Measurements from ENCODE around the gene GP1BB.
A peak's percentile ranks its signal among the peaks of the same experiment; 100 is the strongest.

The GP1BB gene

GRCh38 chr22:19680911-19681862 is 42.2 kb upstream of the GP1BB start:
- no peak overlapping the region for H3K4me3 ChIP-seq (ENCODE audit: insufficient read depth, low read depth, low read length)
- H3K27ac ChIP-seq (ENCODE audit: insufficient read depth, low read depth, low read length, poor library complexity, severe bottlenecking), result no peak overlapping the region
- no peaks in the 10 kb centered on the region for H3K36me3 ChIP-seq (ENCODE audit: control insufficient read depth, insufficient read depth, low read length)
- peaks cover 7% of the 10 kb centered on the region for H3K4me1 ChIP-seq (ENCODE audit: control insufficient read depth, insufficient read depth, low read length)
- H3K27me3 ChIP-seq (ENCODE audit: control insufficient read depth, insufficient read depth, low read length, poor library complexity, severe bottlenecking), result no peaks in the 10 kb centered on the region
- no peaks in the 10 kb centered on the region for H3K9me3 ChIP-seq (ENCODE audit: control insufficient read depth, low read length)
- 89 to 90% methylated on average over 10 to 11 of the region's 11 CpGs for WGBS, 2 experiments

GRCh38 chr22:19681863-19682245 is 41.5 kb upstream of the GP1BB start:
- WGBS, 2 experiments, result 92 to 94% methylated on average over 6 of the region's 6 CpGs
- no peak overlapping the region for H3K4me3 ChIP-seq (ENCODE audit: insufficient read depth, low read depth, low read length)
- H3K36me3 ChIP-seq (ENCODE audit: control insufficient read depth, insufficient read depth, low read length), result no peaks in the 10 kb centered on the region
- no peaks in the 10 kb centered on the region for H3K27me3 ChIP-seq (ENCODE audit: control insufficient read depth, insufficient read depth, low read length, poor library complexity, severe bottlenecking)
- peaks cover 7% of the 10 kb centered on the region for H3K4me1 ChIP-seq (ENCODE audit: control insufficient read depth, insufficient read depth, low read length)
- H3K9me3 ChIP-seq (ENCODE audit: control insufficient read depth, low read length), result no peaks in the 10 kb centered on the region
- no peak overlapping the region for H3K27ac ChIP-seq (ENCODE audit: insufficient read depth, low read depth, low read length, poor library complexity, severe bottlenecking)

GRCh38 chr22:19686946-19687345 is 36.4 kb upstream of the GP1BB start:
- H3K9me3 ChIP-seq (ENCODE audit: control insufficient read depth, low read length), result no peaks in the 10 kb centered on the region
- no peaks in the 10 kb centered on the region for H3K27me3 ChIP-seq (ENCODE audit: control insufficient read depth, insufficient read depth, low read length, poor library complexity, severe bottlenecking)
- H3K4me3 ChIP-seq (ENCODE audit: insufficient read depth, low read depth, low read length), result no peak overlapping the region
- no peak overlapping the region for H3K27ac ChIP-seq (ENCODE audit: insufficient read depth, low read depth, low read length, poor library complexity, severe bottlenecking)
- H3K4me1 ChIP-seq (ENCODE audit: control insufficient read depth, insufficient read depth, low read length), result peaks cover 8% of the 10 kb centered on the region
- WGBS, 2 experiments, result 92 to 95% methylated on average over 7 of the region's 7 CpGs
- no peaks in the 10 kb centered on the region for H3K36me3 ChIP-seq (ENCODE audit: control insufficient read depth, insufficient read depth, low read length)

- no peaks in the 10 kb centered on the region for H3K27me3 ChIP-seq (ENCODE audit: control insufficient read depth, insufficient read depth, low read length, poor library complexity, severe bottlenecking)
- no peak overlapping the region for H3K4me3 ChIP-seq (ENCODE audit: insufficient read depth, low read depth, low read length)
- no peaks in the 10 kb centered on the region for H3K9me3 ChIP-seq (ENCODE audit: control insufficient read depth, low read length)
- no peak overlapping the region for H3K27ac ChIP-seq (ENCODE audit: insufficient read depth, low read depth, low read length, poor library complexity, severe bottlenecking)
- peaks cover 8% of the 10 kb centered on the region for H3K4me1 ChIP-seq (ENCODE audit: control insufficient read depth, insufficient read depth, low read length)
- WGBS, 2 experiments, result 79 to 82% methylated on average over 22 of the region's 22 CpGs
- no peaks in the 10 kb centered on the region for H3K36me3 ChIP-seq (ENCODE audit: control insufficient read depth, insufficient read depth, low read length)
These were observed 35.6 kb upstream of the GP1BB start for GRCh38 chr22:19687561-19688300.

- Histone ChIP-seq H3K4me3 (ENCODE audit: insufficient read depth, low read depth, low read length) (no peak overlapping the region), H3K27ac (ENCODE audit: insufficient read depth, low read depth, low read length, poor library complexity, severe bottlenecking) (no peak overlapping the region), H3K4me1 (ENCODE audit: control insufficient read depth, insufficient read depth, low read length) (peaks cover 8% of the 10 kb centered on the region), H3K27me3 (ENCODE audit: control insufficient read depth, insufficient read depth, low read length, poor library complexity, severe bottlenecking) (no peaks in the 10 kb centered on the region), H3K36me3 (ENCODE audit: control insufficient read depth, insufficient read depth, low read length) (no peaks in the 10 kb centered on the region), H3K9me3 (ENCODE audit: control insufficient read depth, low read length) (no peaks in the 10 kb centered on the region)
- 92 to 94% methylated on average over 21 of the region's 21 CpGs for WGBS, 2 experiments
These were observed 34.7 kb upstream of the GP1BB start for GRCh38 chr22:19688301-19689290.

- no peaks in the 10 kb centered on the region for H3K27me3 ChIP-seq (ENCODE audit: control insufficient read depth, insufficient read depth, low read length, poor library complexity, severe bottlenecking)
- H3K36me3 ChIP-seq (ENCODE audit: control insufficient read depth, insufficient read depth, low read length), result no peaks in the 10 kb centered on the region
- H3K4me3 ChIP-seq (ENCODE audit: insufficient read depth, low read depth, low read length), result no peak overlapping the region
- H3K27ac ChIP-seq (ENCODE audit: insufficient read depth, low read depth, low read length, poor library complexity, severe bottlenecking), result no peak overlapping the region
- H3K4me1 ChIP-seq (ENCODE audit: control insufficient read depth, insufficient read depth, low read length), result peaks cover 8% of the 10 kb centered on the region
- 92 to 94% methylated on average over 15 of the region's 15 CpGs for WGBS, 2 experiments
- no peaks in the 10 kb centered on the region for H3K9me3 ChIP-seq (ENCODE audit: control insufficient read depth, low read length)
These were observed 33.9 kb upstream of the GP1BB start for GRCh38 chr22:19689408-19689807.

GRCh38 chr22:19691007-19691720 is 32.2 kb upstream of the GP1BB start:
- Histone ChIP-seq H3K9me3 (ENCODE audit: control insufficient read depth, low read length) (no peaks in the 10 kb centered on the region), H3K36me3 (ENCODE audit: control insufficient read depth, insufficient read depth, low read length) (no peaks in the 10 kb centered on the region), H3K4me1 (ENCODE audit: control insufficient read depth, insufficient read depth, low read length) (peaks cover 8% of the 10 kb centered on the region), H3K27ac (ENCODE audit: insufficient read depth, low read depth, low read length, poor library complexity, severe bottlenecking) (no peak overlapping the region), H3K27me3 (ENCODE audit: control insufficient read depth, insufficient read depth, low read length, poor library complexity, severe bottlenecking) (no peaks in the 10 kb centered on the region), H3K4me3 (ENCODE audit: insufficient read depth, low read depth, low read length) (no peak overlapping the region)
- WGBS, 2 experiments, result 75 to 83% methylated on average over 7 to 9 of the region's 9 CpGs

GRCh38 chr22:19691721-19692341 is 31.5 kb upstream of the GP1BB start:
- no peaks in the 10 kb centered on the region for H3K36me3 ChIP-seq (ENCODE audit: control insufficient read depth, insufficient read depth, low read length)
- no peaks in the 10 kb centered on the region for H3K9me3 ChIP-seq (ENCODE audit: control insufficient read depth, low read length)
- WGBS, 2 experiments, result 31 to 32% methylated on average over 19 of the region's 19 CpGs
- peak overlapping the region; percentile 61 for H3K27ac ChIP-seq (ENCODE audit: insufficient read depth, low read depth, low read length, poor library complexity, severe bottlenecking)
- peaks cover 8% of the 10 kb centered on the region for H3K4me1 ChIP-seq (ENCODE audit: control insufficient read depth, insufficient read depth, low read length)
- no peak overlapping the region for H3K4me3 ChIP-seq (ENCODE audit: insufficient read depth, low read depth, low read length)
- no peaks in the 10 kb centered on the region for H3K27me3 ChIP-seq (ENCODE audit: control insufficient read depth, insufficient read depth, low read length, poor library complexity, severe bottlenecking)

GRCh38 chr22:19693581-19693980 is 29.8 kb upstream of the GP1BB start:
- Histone ChIP-seq H3K36me3 (ENCODE audit: control insufficient read depth, insufficient read depth, low read length) (no peaks in the 10 kb centered on the region), H3K4me1 (ENCODE audit: control insufficient read depth, insufficient read depth, low read length) (peaks cover 8% of the 10 kb centered on the region), H3K9me3 (ENCODE audit: control insufficient read depth, low read length) (no peaks in the 10 kb centered on the region), H3K27ac (ENCODE audit: insufficient read depth, low read depth, low read length, poor library complexity, severe bottlenecking) (no peak overlapping the region), H3K4me3 (ENCODE audit: insufficient read depth, low read depth, low read length) (no peak overlapping the region), H3K27me3 (ENCODE audit: control insufficient read depth, insufficient read depth, low read length, poor library complexity, severe bottlenecking) (no peaks in the 10 kb centered on the region)
- WGBS, 2 experiments, result 97 to 98% methylated on average over 13 to 14 of the region's 14 CpGs
